ENCODE data around the gene CCDC182. TPM values are rescaled to one million over a fixed set of nuclear protein-coding genes. Genes with fewer than 3 reads are reported as not detected.

The CCDC182 gene
- total RNA-seq, 1 donor = not detected

DNA sequence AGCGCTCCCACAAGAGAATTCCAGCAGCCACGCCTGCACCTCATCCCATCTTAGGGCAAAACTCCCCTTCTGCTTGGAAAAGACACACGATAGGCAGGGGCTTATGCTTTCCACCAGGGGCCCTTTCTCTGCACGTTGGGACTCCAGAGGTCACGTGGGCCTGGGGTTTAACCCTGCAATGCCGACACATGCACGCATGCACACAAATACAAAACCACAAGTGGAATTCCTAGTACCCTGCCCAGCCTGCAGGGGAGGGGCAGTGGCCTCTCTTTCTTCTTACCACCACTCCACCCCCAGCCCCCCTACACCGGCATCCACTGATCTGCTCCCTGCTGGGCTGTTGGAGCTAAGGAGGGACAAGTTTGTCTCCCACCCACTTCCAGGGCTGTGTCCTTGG, 16.8 kb upstream of the CCDC182 start:
- no peak for TF ChIP-seq CTCF (IDR thresholded peaks at IDR 0.05; ENCODE audit: insufficient read depth, low read depth, low read length)
- no peak for DNase-seq (ENCODE audit: low read depth)
- H3K4me3 ChIP-seq (ENCODE audit: low read depth, low read length) = no peak overlapping the region

- no peak overlapping the region for H3K4me3 ChIP-seq (ENCODE audit: low read depth, low read length)
- TF ChIP-seq CTCF (IDR thresholded peaks at IDR 0.05; ENCODE audit: insufficient read depth, low read depth, low read length) = no peak
- DNase-seq (ENCODE audit: low read depth) = no peak
These were observed 14.9 kb upstream of the CCDC182 start for GRCh38 chr17:57760046-57760445.

- no peak overlapping the region for H3K4me3 ChIP-seq (ENCODE audit: low read depth, low read length)
- TF ChIP-seq CTCF (IDR thresholded peaks at IDR 0.05; ENCODE audit: insufficient read depth, low read depth, low read length) = no peak
- no peak for DNase-seq (ENCODE audit: low read depth)
These were observed 13.6 kb upstream of the CCDC182 start for GRCh38 chr17:57758654-57759053.

GRCh38 chr17:57757735-57758134, 12.6 kb upstream of the CCDC182 start:
- no peak for TF ChIP-seq CTCF (IDR thresholded peaks at IDR 0.05; ENCODE audit: insufficient read depth, low read depth, low read length)
- no peak for DNase-seq (ENCODE audit: low read depth)
- no peak overlapping the region for H3K4me3 ChIP-seq (ENCODE audit: low read depth, low read length)

DNA sequence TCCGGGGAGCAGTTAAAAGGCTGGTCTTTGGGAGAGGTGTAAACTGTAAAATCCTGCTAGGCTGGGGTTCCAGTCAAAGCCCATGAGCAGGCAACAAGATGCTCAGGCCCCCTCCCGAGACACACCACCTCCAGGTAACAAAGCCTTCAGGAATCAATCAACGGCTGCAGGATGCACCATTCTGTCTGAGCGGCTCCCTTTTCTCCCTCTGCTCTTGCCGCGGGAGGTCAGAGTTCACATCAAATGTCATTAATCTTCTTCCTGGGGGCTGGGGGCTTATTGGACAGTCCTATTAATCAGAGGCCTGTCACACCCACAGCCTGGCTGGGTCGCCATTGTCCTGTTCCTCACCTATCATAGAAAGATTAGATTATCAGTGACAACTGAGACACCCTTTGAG, 11.9 kb upstream of the CCDC182 start:
- no peak for TF ChIP-seq CTCF (IDR thresholded peaks at IDR 0.05; ENCODE audit: insufficient read depth, low read depth, low read length)
- no peak for DNase-seq (ENCODE audit: low read depth)
- no peak overlapping the region for H3K4me3 ChIP-seq (ENCODE audit: low read depth, low read length)

GRCh38 chr17:57755480-57756070, 10.5 kb upstream of the CCDC182 start:
- no peak for TF ChIP-seq CTCF (IDR thresholded peaks at IDR 0.05; ENCODE audit: insufficient read depth, low read depth, low read length)
- no peak for DNase-seq (ENCODE audit: low read depth)
- H3K4me3 ChIP-seq (ENCODE audit: low read depth, low read length) = no peak overlapping the region
